ENCODE data around the gene FUT9. TPM values are rescaled to one million over a fixed set of nuclear protein-coding genes. Genes with fewer than 3 reads are reported as not detected.

FUT9 gene
- total and polyA plus RNA-seq, 2 experiments from 2014 or later = 2.1 to 6.8 TPM

GRCh38 chr6:96104910-96105309 lies 89.1 kb downstream of the FUT9 start (continued):
- TF ChIP-seq ZNF462 (CRISPR knock-in tag; IDR thresholded peaks at IDR 0.05) = no peak
- TF ChIP-seq CREB1 (CRISPR knock-in tag; IDR thresholded peaks at IDR 0.05; ENCODE audit: low read depth) = no peak
- no peak for TF ChIP-seq ETS1 (IDR thresholded peaks at IDR 0.05)

GRCh38 chr6:96110878-96111277 lies 95.1 kb downstream of the FUT9 start:
- H3K4me2 ChIP-seq = no peak overlapping the region
- no peaks in the 10 kb centered on the region for H3K9me2 ChIP-seq (ENCODE audit: insufficient read depth)
- no peaks in the 10 kb centered on the region for H3K27me3 ChIP-seq (ENCODE audit: insufficient read depth)
- H3K27me3 Mint-ChIP-seq (ENCODE audit: insufficient read depth, low read depth, poor library complexity) = no peaks in the 10 kb centered on the region
- no peaks in the 10 kb centered on the region for H3K9me3 Mint-ChIP-seq
- H3K27ac Mint-ChIP-seq = no peak overlapping the region
- H3K27ac ChIP-seq (ENCODE audit: low read depth) = no peak overlapping the region
- no peak overlapping the region for H3K4me3 ChIP-seq
- no peaks in the 10 kb centered on the region for H3K36me3 ChIP-seq (ENCODE audit: insufficient read depth)
- H3K36me3 Mint-ChIP-seq (ENCODE audit: low read depth) = no peaks in the 10 kb centered on the region
- H3K4me1 Mint-ChIP-seq = peaks cover 5% of the 10 kb centered on the region; the same call in 2 of the 3 replicates
- no peak overlapping the region for H2AFZ ChIP-seq
- H3F3A ChIP-seq (replicated peaks; ENCODE audit: low read depth) = no peaks in the 10 kb centered on the region
- ATAC-seq (no peak), DNase-seq (ENCODE audit: low spot score) (no peak)
- no peak overlapping the region for H3K4me3 Mint-ChIP-seq
- no peaks in the 10 kb centered on the region for H3K79me2 ChIP-seq (replicated peaks; ENCODE audit: insufficient read depth)
- no peaks in the 10 kb centered on the region for H4K20me1 ChIP-seq (replicated peaks; ENCODE audit: insufficient read depth)
- no peaks in the 10 kb centered on the region for H3K4me1 ChIP-seq (ENCODE audit: insufficient read depth)
- TF ChIP-seq ZNF462 (CRISPR knock-in tag; IDR thresholded peaks at IDR 0.05) = no peak
- TF ChIP-seq CTCF (conservative IDR thresholded peaks at IDR 0.05; ENCODE audit: low read depth in 2 of 2) = no peak
- no peak for TF ChIP-seq ZNF114 (CRISPR knock-in tag; IDR thresholded peaks at IDR 0.05)

Measured in GM23338 (cell line).